Hepatocyte (in vitro differentiated cells): ENCODE data around the gene CDC25C.

Experiments
- CTCF ChIP-seq: fragments of 200-600 bp; sonication (generic); IDR thresholded peaks from 2 replicates; pipeline ENCODE4 v1.5.1; 2016; ENCODE audit warnings: antibody characterized with exemption, mild to moderate bottlenecking; ENCODE audit not compliant: poor library complexity
- EZH2 ChIP-seq: fragments of 200-600 bp; sonication (generic); IDR thresholded peaks from 2 replicates; pipeline ENCODE4 v1.6.1; 2016; ENCODE audit warnings: antibody characterized with exemption, mild to moderate bottlenecking, borderline replicate concordance

GRCh38 chr5:138369706-138370105 lies 38.1 kb upstream of the CDC25C start:
- TF ChIP-seq CTCF (no peak), EZH2 (no peak)
